IMR-90 (cell line): Measurements from ENCODE around the gene UBE2S. TPM values are rescaled to one million over a fixed set of nuclear protein-coding genes. Genes with fewer than 3 reads are reported as not detected.

ENCODE experiments used
- ATAC-seq: fragments of 200-7000 bp; cut with Tn5 transposase; 2 replicates; pipeline ENCODE4 v1.9.1; 2020; ENCODE audit warnings: low read depth, mild to moderate bottlenecking, moderate library complexity
- BruUV-seq: library from RNA; stranded (reverse); fragments of 400-500 nt; replicated peaks from 2 replicates; lab custom pipeline; 2021; lab: Mats Ljungman, UMichigan
- CTCF ChIA-PET: fragments of 300-600 bp; formaldehyde crosslinking; extraction: SDS; loops from one replicate; lab custom pipeline; 2021; ENCODE audit warnings: antibody characterized with exemption; lab: Yijun Ruan, JAX
- POLR2A ChIA-PET: fragments of 300-600 bp; sonication (Branson Sonifier 250); formaldehyde crosslinking; loops from one replicate; lab custom pipeline; 2022; ENCODE audit warnings: antibody characterized with exemption; ENCODE audit not compliant: unreplicated experiment; lab: Charles Lee
- DNase-seq: peaks from one replicate; pipeline ENCODE4 v3.0.0; 2013
- H2AFZ ChIP-seq: replicated peaks from 2 replicates; pipeline ENCODE3; 2013; ENCODE audit warnings: low read length, mild to moderate bottlenecking; ENCODE audit not compliant: poor library complexity
- H2AK5ac ChIP-seq: 2 replicates; pipeline ENCODE4 v1.6.1; 2013; ENCODE audit warnings: low read depth, low read length, inconsistent platforms
- H2AK9ac ChIP-seq: replicated peaks from 2 replicates; pipeline ENCODE3; 2013; ENCODE audit warnings: mild to moderate bottlenecking, low read depth, low read length, moderate library complexity; ENCODE audit not compliant: poor library complexity
- H2BK120ac ChIP-seq: 2 replicates; pipeline ENCODE4 v1.6.1; 2013; ENCODE audit warnings: low read depth, low read length, inconsistent platforms
- H2BK15ac ChIP-seq: 3 replicates; pipeline ENCODE4 v1.6.1; 2013; ENCODE audit warnings: low read depth, low read length, inconsistent platforms
- H2BK20ac ChIP-seq: 2 replicates; pipeline ENCODE4 v1.6.1; 2013; ENCODE audit warnings: low read depth, mild to moderate bottlenecking, inconsistent platforms, low read length, moderate library complexity
- H2BK5ac ChIP-seq: 2 replicates; pipeline ENCODE4 v1.6.1; 2013; ENCODE audit warnings: mild to moderate bottlenecking, low read depth, low read length, inconsistent platforms; ENCODE audit not compliant: poor library complexity, severe bottlenecking
- H3K14ac ChIP-seq: replicated peaks from 2 replicates; pipeline ENCODE4 v1.6.1; 2013; ENCODE audit warnings: low read depth, low read length, inconsistent platforms
- H3K18ac ChIP-seq: 2 replicates; pipeline ENCODE4 v1.6.1; 2013; ENCODE audit warnings: low read depth, low read length, control low read depth
- H3K23ac ChIP-seq: 2 replicates; pipeline ENCODE4 v1.6.1; 2013; ENCODE audit warnings: low read depth, low read length, inconsistent platforms
- H3K27ac ChIP-seq: 2 replicates; pipeline ENCODE4 v1.5.1; 2013; ENCODE audit warnings: mild to moderate bottlenecking, control low read depth, low read length; ENCODE audit not compliant: insufficient read depth
- H3K27me3 ChIP-seq: 2 replicates; pipeline ENCODE4 v1.6.1; 2013; ENCODE audit warnings: low read length; ENCODE audit not compliant: control insufficient read depth, insufficient read depth
- H3K36me3 ChIP-seq: 2 replicates; pipeline ENCODE4 v1.6.1; 2013; ENCODE audit warnings: low read length, mixed read lengths; ENCODE audit not compliant: control insufficient read depth, insufficient read depth
- H3K4ac ChIP-seq: 2 replicates; pipeline ENCODE4 v1.6.1; 2013; ENCODE audit warnings: low read depth, low read length, inconsistent platforms
- H3K4me1 ChIP-seq: 2 replicates; pipeline ENCODE4 v1.6.1; 2013; ENCODE audit warnings: low read length, mixed read lengths; ENCODE audit not compliant: control insufficient read depth, insufficient read depth
- H3K4me2 ChIP-seq: 2 replicates; pipeline ENCODE4 v1.6.1; 2013; ENCODE audit warnings: low read depth, mild to moderate bottlenecking, control low read depth, low read length, moderate library complexity
- H3K4me3 ChIP-seq: 2 replicates; pipeline ENCODE4 v1.5.1; 2013; ENCODE audit warnings: low read depth, mild to moderate bottlenecking, control low read depth, low read length, moderate library complexity; ENCODE audit not compliant: insufficient read depth
- H3K56ac ChIP-seq: 2 replicates; pipeline ENCODE4 v1.6.1; 2013; ENCODE audit warnings: low read length, inconsistent platforms; ENCODE audit not compliant: insufficient read depth; ENCODE audit errors: extremely low read depth
- H3K79me1 ChIP-seq, 2 experiments: 2 replicates each; pipeline ENCODE4 v1.6.1; 2013; ENCODE audit warnings: low read length in 2 of 2, inconsistent platforms in 1 of 2, low read depth in 1 of 2
- H3K9ac ChIP-seq: 2 replicates; pipeline ENCODE4 v1.6.1; 2013; ENCODE audit warnings: low read depth, low read length, control low read depth
- H3K9me1 ChIP-seq: 2 replicates; pipeline ENCODE4 v1.6.1; 2013; ENCODE audit warnings: low read length, inconsistent platforms; ENCODE audit not compliant: insufficient read depth
- H3K9me3 ChIP-seq: 2 replicates; pipeline ENCODE4 v1.6.1; 2013; ENCODE audit warnings: low read length; ENCODE audit not compliant: control insufficient read depth, insufficient read depth
- H4K20me1 ChIP-seq: 2 replicates; pipeline ENCODE4 v1.6.1; 2013; ENCODE audit warnings: low read length, inconsistent platforms; ENCODE audit not compliant: insufficient read depth
- H4K5ac ChIP-seq: 2 replicates; pipeline ENCODE4 v1.6.1; 2013; ENCODE audit warnings: mild to moderate bottlenecking, low read depth, low read length, control low read depth
- H4K8ac ChIP-seq, 2 experiments: 2 replicates each; pipeline ENCODE4 v1.6.1; 2013; ENCODE audit warnings: low read depth in 2 of 2, low read length in 2 of 2, control low read depth in 1 of 2, inconsistent platforms in 1 of 2
- H4K91ac ChIP-seq: 2 replicates; pipeline ENCODE4 v1.6.1; 2013; ENCODE audit warnings: low read depth, low read length, inconsistent platforms; ENCODE audit not compliant: insufficient read depth
- CEBPB ChIP-seq: IDR thresholded peaks from 2 replicates; pipeline ENCODE4 v1.6.1; 2012; ENCODE audit warnings: low read depth, low read length, improper control_type of control experiment
- CHD1 ChIP-seq: IDR thresholded peaks from 2 replicates; pipeline ENCODE4 v1.6.1; 2012; ENCODE audit warnings: low read depth, low read length, improper control_type of control experiment
- MAFK ChIP-seq: IDR thresholded peaks from 2 replicates; pipeline ENCODE4 v1.6.1; 2012; ENCODE audit warnings: low read depth, low read length, improper control_type of control experiment
- MAZ ChIP-seq: IDR thresholded peaks from 2 replicates; pipeline ENCODE4 v1.6.1; 2012; ENCODE audit warnings: low read depth, mild to moderate bottlenecking, low read length, improper control_type of control experiment, moderate library complexity, borderline replicate concordance
- MXI1 ChIP-seq: IDR thresholded peaks from 2 replicates; pipeline ENCODE4 v1.6.1; 2012; ENCODE audit warnings: low read depth, mild to moderate bottlenecking, low read length, moderate library complexity, borderline replicate concordance
- NFE2L2 ChIP-seq: fragments of 150-350 bp; IDR thresholded peaks from 2 replicates; pipeline ENCODE4 v1.6.1; 2016; ENCODE audit warnings: low read depth, mild to moderate bottlenecking, low read length
- POLR2A ChIP-seq: IDR thresholded peaks from 2 replicates; pipeline ENCODE4 v1.6.1; 2012; ENCODE audit warnings: mild to moderate bottlenecking, low read depth, low read length
- RFX5 ChIP-seq: IDR thresholded peaks from 2 replicates; pipeline ENCODE4 v1.8.0; 2012; ENCODE audit warnings: low read depth, mild to moderate bottlenecking, low read length, moderate library complexity
- WGBS, 2 experiments: methylation state at CpG; one replicate each; pipeline versions ENCODE4 v1.1.5 to v1.1.7; 2013; ENCODE audit warnings: missing lambda C conversion rate in 2 of 2; ENCODE audit not compliant: insufficient read length in 1 of 2; ENCODE audit errors: extremely low coverage in 2 of 2; 5-methylcytosine and 5-hydroxymethylcytosine counted together
- dilution Hi-C: fragments of 300-500 bp; cut with HindIII; formaldehyde crosslinking; loops from one replicate; pipeline ENCODE4 v1.14.3; 2018; ENCODE audit warnings: low sequenced_read_pairs; ENCODE audit not compliant: unreplicated experiment
- in situ Hi-C: fragments of 300-500 bp; cut with MboI; formaldehyde crosslinking; loops from 3 replicates; pipeline ENCODE4 v1.14.3; 2019; ENCODE audit warnings: low sequenced_read_pairs, inconsistent platforms, mixed read lengths
- intact Hi-C: fragments of 100-400 bp; cut with micrococcal nuclease; formaldehyde crosslinking; loops from 2 replicates; pipeline ENCODE4 v1.10.0; 2022
- polyA plus RNA-seq, 3 experiments: library from polyadenylated mRNA; depleted of rRNA; stranded (reverse); fragments of >200 nt; gene quantifications; 2 replicates each; pipeline ENCODE4 v1.2.3, GENCODE V29; 2012; ENCODE audit warnings: low replicate concordance in 1 of 3
- total RNA-seq: library from RNA; depleted of rRNA; stranded (reverse); fragments of >200 nt; gene quantifications from 2 replicates; pipeline ENCODE4 v1.2.3, GENCODE V29; 2012

The UBE2S gene
- total and polyA plus RNA-seq, 2 of the 4 experiments (the other 2 are of a cell fraction): 69.5 to 104 TPM

DNA sequence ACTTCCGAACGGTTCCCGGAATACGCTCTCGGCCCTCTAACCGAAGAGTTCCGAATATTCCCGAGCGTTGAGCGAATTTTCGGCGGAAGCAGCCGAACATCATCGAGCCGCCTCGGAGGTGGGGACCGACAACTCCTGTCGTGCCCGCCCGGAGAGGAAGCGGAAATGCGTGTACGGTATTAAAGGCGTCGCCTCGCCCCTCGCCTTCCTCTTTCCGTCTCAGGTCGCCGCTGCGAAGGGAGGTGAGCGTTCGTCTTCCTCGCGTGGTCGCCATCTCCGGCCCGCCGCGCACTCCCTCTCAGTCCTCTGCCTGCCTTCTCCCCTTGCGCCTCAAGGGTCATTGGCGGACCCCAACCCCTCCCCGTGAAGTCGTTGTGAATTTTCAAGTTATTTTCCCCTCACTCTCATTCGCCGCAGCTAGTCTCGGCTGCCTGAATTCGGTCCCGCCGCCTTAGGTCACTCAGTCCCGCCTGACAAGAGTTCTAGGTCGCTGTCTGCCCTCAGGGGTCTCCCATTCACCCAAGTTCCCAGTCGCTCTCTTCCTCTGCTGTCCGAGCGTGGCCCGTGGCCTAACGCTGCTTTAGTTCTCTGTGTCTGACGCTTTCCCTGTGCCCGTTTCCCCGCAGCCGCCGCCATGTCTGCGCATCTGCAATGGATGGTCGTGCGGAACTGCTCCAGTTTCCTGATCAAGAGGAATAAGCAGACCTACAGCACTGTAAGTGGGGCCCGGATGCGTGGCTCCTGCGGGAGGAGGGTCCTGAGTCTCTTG is 21.7 kb downstream of the UBE2S start, which contains the start of gene RPL28:
RPL28 (plus strand) TSS at position 209 of the 769 bp plus-strand sequence; CDS start at position 635, 426 bp downstream.
- peak within 1 kb of the TSS; percentile 97 for H2BK120ac ChIP-seq
- CTCF ChIA-PET: no interaction called here
- peak within 1 kb of the TSS; percentile 98 for H3K18ac ChIP-seq
- H3K27me3 ChIP-seq: no peaks in the 10 kb centered on the region
- H3K9me1 ChIP-seq: peaks cover 28% of the 10 kb centered on the region
- peak within 1 kb of the TSS; percentile 89 for H2BK5ac ChIP-seq
- in situ Hi-C loops (loop anchor here (10.0 kb wide), 1 partner anchor 91 kb away; no protein-coding TSS in a partner anchor), intact Hi-C loops (loop anchor here (5.0 kb wide), 2 partner anchors 84 to 104 kb away; partner anchors contain the start of genes BRSK1 and HSPBP1), dilution Hi-C loops (no loop called here)
- H2BK20ac ChIP-seq: peak within 1 kb of the TSS; percentile 91
- WGBS, 2 experiments: 0% methylated on average over 55 of the region's 68 CpGs; no CpG with 5 or more reads in 1 of the 2 experiments
- peak within 1 kb of the TSS; percentile 79 to 99 for H4K8ac ChIP-seq
- peak within 1 kb of the TSS; percentile 82; the same call in 1 of the 3 replicates for H2BK15ac ChIP-seq
- H3K27ac ChIP-seq: peak within 1 kb of the TSS; percentile 93
- TSS peak; percentile 91 for BruUV-seq
- peak within 1 kb of the TSS; percentile 99 for H3K56ac ChIP-seq
- H4K20me1 ChIP-seq: peaks cover 52% of the 10 kb centered on the region
- H3K79me1 ChIP-seq: peaks cover 24 to 55% of the 10 kb centered on the region in 2 experiments
- H3K4me2 ChIP-seq: peak within 1 kb of the TSS; percentile 96
- POLR2A ChIA-PET: no interaction called here
- peaks cover 41% of the 10 kb centered on the region for H3K4me1 ChIP-seq
- DNase-seq: peak; percentile 97
- peaks cover 44% of the 10 kb centered on the region for H3K36me3 ChIP-seq
- peak; percentile 83 for ATAC-seq
- peak within 1 kb of the TSS; percentile 98 for H3K4ac ChIP-seq
- H3K4me3 ChIP-seq: peak within 1 kb of the TSS; percentile 74
- no peaks in the 10 kb centered on the region for H3K9me3 ChIP-seq
- H4K91ac ChIP-seq: peak within 1 kb of the TSS; percentile 98
- H3K14ac ChIP-seq: peak within 1 kb of the TSS; percentile 100
- no peak for TF ChIP-seq RFX5
- TF ChIP-seq CEBPB: no peak
- peak; percentile 96; the same call in 1 of the 2 replicates for TF ChIP-seq CHD1
- TF ChIP-seq MAFK: no peak
- peak; percentile 100 for TF ChIP-seq POLR2A
- no peak for TF ChIP-seq NFE2L2
- TF ChIP-seq MXI1: peak; percentile 50
- peak; percentile 49; the same call in 1 of the 2 replicates for TF ChIP-seq MAZ
- peak within 1 kb of the TSS; percentile 98 for H2AK5ac ChIP-seq
- H2AK9ac ChIP-seq: peak within 1 kb of the TSS; percentile 99
- H3K23ac ChIP-seq: peak within 1 kb of the TSS; percentile 99
- H3K9ac ChIP-seq: peak within 1 kb of the TSS; percentile 96
- H4K5ac ChIP-seq: peak within 1 kb of the TSS; percentile 96
- peak within 1 kb of the TSS; percentile 90 for H2AFZ ChIP-seq
